Measurements from ENCODE around the gene PEAK1. TPM values are rescaled to one million over a fixed set of nuclear protein-coding genes. Genes with fewer than 3 reads are reported as not detected.

PEAK1 gene
- total RNA-seq, 1 donor from 2014 or later, result 32.3 TPM

- H3K27ac Mint-ChIP-seq, result no peak overlapping the region
- peaks cover 25% of the 10 kb centered on the region for H3K4me1 Mint-ChIP-seq (ENCODE audit: low read depth)
- no peaks in the 10 kb centered on the region for H3K27me3 Mint-ChIP-seq
- no peak for TF ChIP-seq CTCF (IDR thresholded peaks at IDR 0.05; ENCODE audit: unreplicated experiment)
- H3K36me3 Mint-ChIP-seq (ENCODE audit: insufficient read depth), result no peaks in the 10 kb centered on the region
- H3K4me3 Mint-ChIP-seq (ENCODE audit: low read depth), result no peak overlapping the region
- H3K9me3 Mint-ChIP-seq (ENCODE audit: low read depth), result no peaks in the 10 kb centered on the region
- no peak for DNase-seq (ENCODE audit: low spot score, unreplicated experiment)
Measured at GRCh38 chr15:77225646-77226045, 194.3 kb downstream of the PEAK1 start.

GRCh38 chr15:77225088-77225487, 194.8 kb downstream of the PEAK1 start:
- no peak overlapping the region for H3K27ac Mint-ChIP-seq
- DNase-seq (ENCODE audit: low spot score, unreplicated experiment), result no peak
- no peak for TF ChIP-seq CTCF (IDR thresholded peaks at IDR 0.05; ENCODE audit: unreplicated experiment)

GRCh38 chr15:77224352-77224751, 195.6 kb downstream of the PEAK1 start:
- Mint-ChIP-seq H3K27me3 (no peaks in the 10 kb centered on the region), H3K9me3 (ENCODE audit: low read depth) (no peaks in the 10 kb centered on the region), H3K4me3 (ENCODE audit: low read depth) (no peak overlapping the region), H3K36me3 (ENCODE audit: insufficient read depth) (no peaks in the 10 kb centered on the region), H3K27ac (no peak overlapping the region), H3K4me1 (ENCODE audit: low read depth) (peaks cover 25% of the 10 kb centered on the region)
- no peak for TF ChIP-seq CTCF (IDR thresholded peaks at IDR 0.05; ENCODE audit: unreplicated experiment)
- no peak for DNase-seq (ENCODE audit: low spot score, unreplicated experiment)

More at GRCh38 chr15:77225088-77225487, 194.8 kb downstream of the PEAK1 start:
- peaks cover 25% of the 10 kb centered on the region for H3K4me1 Mint-ChIP-seq (ENCODE audit: low read depth)
- H3K36me3 Mint-ChIP-seq (ENCODE audit: insufficient read depth), result no peaks in the 10 kb centered on the region
- H3K27me3 Mint-ChIP-seq, result no peaks in the 10 kb centered on the region
- no peaks in the 10 kb centered on the region for H3K9me3 Mint-ChIP-seq (ENCODE audit: low read depth)
- no peak overlapping the region for H3K4me3 Mint-ChIP-seq (ENCODE audit: low read depth)

GRCh38 chr15:77221708-77222107, 198.2 kb downstream of the PEAK1 start:
- H3K36me3 Mint-ChIP-seq (ENCODE audit: insufficient read depth), result no peaks in the 10 kb centered on the region
- no peak for TF ChIP-seq CTCF (IDR thresholded peaks at IDR 0.05; ENCODE audit: unreplicated experiment)
- no peak for DNase-seq (ENCODE audit: low spot score, unreplicated experiment)
- H3K9me3 Mint-ChIP-seq (ENCODE audit: low read depth), result no peaks in the 10 kb centered on the region
- H3K27ac Mint-ChIP-seq, result no peak overlapping the region
- H3K4me1 Mint-ChIP-seq (ENCODE audit: low read depth), result peaks cover 25% of the 10 kb centered on the region
- H3K27me3 Mint-ChIP-seq, result no peaks in the 10 kb centered on the region
- H3K4me3 Mint-ChIP-seq (ENCODE audit: low read depth), result no peak overlapping the region

- Mint-ChIP-seq H3K9me3 (ENCODE audit: low read depth) (no peaks in the 10 kb centered on the region), H3K4me3 (ENCODE audit: low read depth) (no peak overlapping the region), H3K4me1 (ENCODE audit: low read depth) (peaks cover 23% of the 10 kb centered on the region), H3K27me3 (no peaks in the 10 kb centered on the region), H3K36me3 (ENCODE audit: insufficient read depth) (no peaks in the 10 kb centered on the region), H3K27ac (no peak overlapping the region)
- no peak for DNase-seq (ENCODE audit: low spot score, unreplicated experiment)
- TF ChIP-seq CTCF (IDR thresholded peaks at IDR 0.05; ENCODE audit: unreplicated experiment), result no peak
Measured at GRCh38 chr15:77221174-77221573, 198.7 kb downstream of the PEAK1 start.

Measured in progenitor cell of endocrine pancreas (in vitro differentiated cells).